B cell (primary cell): ENCODE data around the gene DLG2. TPM values are rescaled to one million over a fixed set of nuclear protein-coding genes. Genes with fewer than 3 reads are reported as not detected.

ENCODE experiments used
- ATAC-seq: fragments of 200-7000 bp; cut with Tn5 transposase; one replicate; pipeline ENCODE4 v1.10.0; 2021; ENCODE audit warnings: low read depth, mild to moderate bottlenecking, moderate number of reproducible peaks, moderate library complexity
- CTCF ChIA-PET: fragments of 350-600 bp; sonication (Branson Sonifier 250); formaldehyde crosslinking; loops from one replicate; lab custom pipeline; 2021; ENCODE audit warnings: antibody characterized with exemption, inconsistent platforms; lab: Charles Lee
- POLR2A ChIA-PET: fragments of 350-600 bp; sonication (Branson Sonifier 250); formaldehyde crosslinking; loops from one replicate; lab custom pipeline; 2021; ENCODE audit warnings: antibody characterized with exemption; lab: Charles Lee
- DNase-seq: peaks from one replicate; pipeline ENCODE4 v3.0.0; 2013
- H2AFZ ChIP-seq: 2 replicates; pipeline ENCODE4 v1.6.1; 2012; ENCODE audit warnings: mild to moderate bottlenecking, low read depth, low read length; ENCODE audit not compliant: insufficient read depth, poor library complexity, severe bottlenecking
- H3K27ac ChIP-seq, 2 donors: 1 replicate in 1 of 2; 2 replicates in 1 of 2; pipeline ENCODE4 v1.5.1; 2012 to 2013; ENCODE audit warnings: low read length in 2 of 2, mild to moderate bottlenecking in 2 of 2, moderate library complexity in 1 of 2
- H3K27me3 ChIP-seq, 4 experiments: fragments of 200-600 bp in 1 of 4; sonication (generic) in 1 of 4; replicated peaks in 1 of 4; 1 replicate in 2 of 4; 2 replicates in 2 of 4; pipeline versions ENCODE4 v1.6.1 to v1.7.0; 2013 to 2016; ENCODE audit warnings: low read length in 3 of 4, mild to moderate bottlenecking in 2 of 4, mixed read lengths in 1 of 4, moderate library complexity in 1 of 4; ENCODE audit not compliant: insufficient read depth in 4 of 4, control insufficient read depth in 3 of 4; ENCODE audit errors: control extremely low read depth in 1 of 4
- H3K36me3 ChIP-seq, 2 experiments: replicated peaks in 1 of 2; 1 replicate in 1 of 2; 2 replicates in 1 of 2; pipeline versions ENCODE4 v1.6.1 to v1.7.1; 2013; ENCODE audit warnings: low read length in 1 of 2; ENCODE audit not compliant: insufficient read depth in 2 of 2, control insufficient read depth in 1 of 2; ENCODE audit errors: control extremely low read depth in 1 of 2, extremely low read depth in 1 of 2
- H3K4me1 ChIP-seq, 2 donors: fragments of 200-600 bp in 1 of 2; sonication (generic) in 1 of 2; 1 replicate in 1 of 2; 2 replicates in 1 of 2; pipeline versions ENCODE4 v1.5.1 to v1.6.1; 2013 to 2017; ENCODE audit warnings: low read length in 2 of 2; ENCODE audit not compliant: control insufficient read depth in 2 of 2, insufficient read depth in 2 of 2
- H3K4me2 ChIP-seq: replicated peaks from 2 replicates; pipeline ENCODE3; 2012; ENCODE audit warnings: mild to moderate bottlenecking, low read depth, low read length; ENCODE audit not compliant: poor library complexity, severe bottlenecking
- H3K4me3 ChIP-seq, 5 experiments: fragments of 200-600 bp in 1 of 5; sonication (generic) in 1 of 5; 1 replicate in 3 of 5; 2 replicates in 2 of 5; pipeline versions ENCODE4 v1.5.1 to v1.7.0; 2011 to 2016; ENCODE audit warnings: low read length in 4 of 5, mild to moderate bottlenecking in 4 of 5, low read depth in 2 of 5, control low read depth in 1 of 5, moderate library complexity in 1 of 5; ENCODE audit not compliant: insufficient read depth in 1 of 5; ENCODE audit errors: control extremely low read depth in 1 of 5, extremely low read depth in 1 of 5
- H3K79me2 ChIP-seq: fragments of 200-600 bp; sonication (generic); one replicate; pipeline ENCODE4 v1.6.0; 2016; ENCODE audit warnings: low read length; ENCODE audit not compliant: control insufficient read depth, insufficient read depth
- H3K9ac ChIP-seq: fragments of 200-600 bp; sonication (generic); 2 replicates; pipeline ENCODE4 v1.6.1; 2017; ENCODE audit warnings: mild to moderate bottlenecking, low read length, moderate library complexity
- H3K9me3 ChIP-seq, 3 donors: one replicate each; pipeline versions ENCODE4 v1.6.1 to v1.7.1; 2013; ENCODE audit warnings: low read length in 2 of 3; ENCODE audit not compliant: control insufficient read depth in 2 of 3, insufficient read depth in 1 of 3; ENCODE audit errors: control extremely low read depth in 1 of 3
- H4K20me1 ChIP-seq: 2 replicates; pipeline ENCODE4 v1.6.0; 2012; ENCODE audit warnings: mild to moderate bottlenecking, low read length; ENCODE audit not compliant: insufficient read depth, control insufficient read depth, poor library complexity, severe bottlenecking
- H3K27ac Mint-ChIP-seq: one replicate; pipeline ENCODE4 v1.8.0; 2021; ENCODE audit warnings: mixed read lengths
- H3K27me3 Mint-ChIP-seq: one replicate; pipeline ENCODE4 v1.8.0; 2021; ENCODE audit warnings: mixed read lengths
- H3K4me1 Mint-ChIP-seq: one replicate; pipeline ENCODE4 v1.8.0; 2021; ENCODE audit warnings: mixed read lengths
- H3K4me3 Mint-ChIP-seq: one replicate; pipeline ENCODE4 v1.8.0; 2021; ENCODE audit warnings: mixed read lengths
- H3K9me3 Mint-ChIP-seq: one replicate; pipeline ENCODE4 v1.8.0; 2022; ENCODE audit warnings: mixed read lengths; ENCODE audit not compliant: insufficient read depth
- CTCF ChIP-seq: fragments of 200-600 bp; IDR thresholded peaks from one replicate; pipeline ENCODE4 v1.8.0; 2022; ENCODE audit warnings: antibody characterized with exemption, mild to moderate bottlenecking
- EZH2 ChIP-seq: IDR thresholded peaks from 2 replicates; pipeline ENCODE4 v1.6.1; 2012; ENCODE audit warnings: borderline replicate concordance, low read depth, mild to moderate bottlenecking, moderate library complexity, low read length; ENCODE audit not compliant: insufficient read depth, poor library complexity, severe bottlenecking
- WGBS: methylation state at CpG from one replicate; pipeline ENCODE4 v1.1.5; 2013; ENCODE audit warnings: missing lambda C conversion rate; ENCODE audit not compliant: insufficient coverage; 5-methylcytosine and 5-hydroxymethylcytosine counted together
- intact Hi-C: fragments of 100-400 bp; cut with micrococcal nuclease; formaldehyde crosslinking; loops from one replicate; pipeline ENCODE4 v1.10.0; 2022
- polyA plus RNA-seq: library from polyadenylated mRNA; depleted of rRNA; stranded (reverse); fragments of >200 nt; gene quantifications from 2 replicates; pipeline ENCODE4 v1.2.3, GENCODE V29; 2012
- total RNA-seq, 2 donors: library from RNA; stranded (reverse); fragments of 120-200 nt in 1 of 2; gene quantifications; 1 replicate in 1 of 2; 2 replicates in 1 of 2; pipeline versions ENCODE4 v1.2.3 to v1.2.4, GENCODE V29; 2013 to 2022

The DLG2 gene
- total and polyA plus RNA-seq, 2 donors (not counting 1 experiment from before 2014, with no cell fraction given) = 0.54 to 5.4 TPM

DNA sequence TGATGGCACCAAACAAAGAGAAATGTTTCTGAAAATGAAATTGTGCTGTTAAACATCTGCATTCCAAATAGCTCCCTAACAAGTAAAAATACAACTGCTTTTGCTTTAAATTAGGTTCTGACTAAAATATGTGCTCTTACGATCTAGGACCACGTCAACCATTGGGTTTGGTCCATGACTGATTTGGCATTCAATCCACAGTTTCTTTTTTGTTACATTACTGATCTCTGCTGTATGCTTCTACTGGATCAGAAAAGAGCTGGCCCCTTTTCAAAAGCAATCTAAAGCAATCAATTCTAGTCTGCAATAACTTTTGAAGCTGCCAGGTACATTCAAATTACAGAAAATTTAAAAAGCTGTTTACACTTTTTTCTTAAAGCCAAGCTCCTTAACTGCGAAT is 1293.9 kb downstream of the DLG2 start:
- no peaks in the 10 kb centered on the region for H3K9me3 ChIP-seq
- H3K4me2 ChIP-seq = no peak overlapping the region
- ChIA-PET POLR2A (no interaction called here), CTCF (no interaction called here)
- Mint-ChIP-seq H3K4me1 (no peaks in the 10 kb centered on the region), H3K9me3 (peaks cover 2% of the 10 kb centered on the region), H3K4me3 (no peak overlapping the region), H3K27ac (no peak overlapping the region), H3K27me3 (no peaks in the 10 kb centered on the region)
- no peaks in the 10 kb centered on the region for H3K79me2 ChIP-seq
- intact Hi-C loops = no loop called here
- H3K4me3 ChIP-seq = no peak overlapping the region
- ATAC-seq = no peak
- no peaks in the 10 kb centered on the region for H3K36me3 ChIP-seq
- H3K27ac ChIP-seq = no peak overlapping the region
- no peak for TF ChIP-seq EZH2
- TF ChIP-seq CTCF = no peak
- no peaks in the 10 kb centered on the region for H3K4me1 ChIP-seq
- H4K20me1 ChIP-seq = no peaks in the 10 kb centered on the region
- DNase-seq = no peak
- no peaks in the 10 kb centered on the region for H3K27me3 ChIP-seq
- 93% methylated on average over 2 of the region's 3 CpGs for WGBS
- H3K9ac ChIP-seq = no peak overlapping the region
- H2AFZ ChIP-seq = no peak overlapping the region

DNA sequence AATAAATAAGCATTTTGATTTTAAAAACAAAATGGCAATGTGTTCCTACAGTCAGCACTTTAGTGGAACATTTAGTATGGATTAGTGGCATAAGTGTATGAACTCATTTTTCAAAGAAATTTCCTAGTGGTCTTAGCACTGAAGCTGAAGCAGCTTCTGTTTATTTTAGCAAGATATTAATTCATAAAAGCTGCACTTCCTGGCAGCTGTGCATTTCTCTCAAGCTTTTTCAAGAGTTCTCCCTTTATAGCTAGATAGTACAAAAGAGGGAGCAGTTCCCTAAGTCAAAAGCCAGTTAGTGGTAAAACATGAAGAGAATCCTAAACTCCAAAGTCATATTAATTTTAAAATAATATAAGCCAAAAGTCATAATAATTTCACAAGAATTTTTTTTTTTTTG is 1304.9 kb downstream of the DLG2 start:
- no peak overlapping the region for H3K4me3 Mint-ChIP-seq
- intact Hi-C loops = no loop called here
- H3K4me1 ChIP-seq = no peaks in the 10 kb centered on the region
- H4K20me1 ChIP-seq = no peaks in the 10 kb centered on the region
- ChIA-PET CTCF (no interaction called here), POLR2A (no interaction called here)
- no peak overlapping the region for H3K4me2 ChIP-seq
- no peak overlapping the region for H3K9ac ChIP-seq
- no peak overlapping the region for H3K27ac ChIP-seq
- H3K9me3 Mint-ChIP-seq = no peaks in the 10 kb centered on the region
- no peaks in the 10 kb centered on the region for H3K4me1 Mint-ChIP-seq
- no peak overlapping the region for H3K27ac Mint-ChIP-seq
- no peaks in the 10 kb centered on the region for H3K27me3 ChIP-seq
- no peaks in the 10 kb centered on the region for H3K79me2 ChIP-seq
- TF ChIP-seq EZH2 (no peak), CTCF (no peak)
- H3K4me3 ChIP-seq = no peak overlapping the region
- no peak for ATAC-seq
- no peaks in the 10 kb centered on the region for H3K9me3 ChIP-seq
- no peak overlapping the region for H2AFZ ChIP-seq
- H3K27me3 Mint-ChIP-seq = no peaks in the 10 kb centered on the region
- H3K36me3 ChIP-seq = no peaks in the 10 kb centered on the region
- DNase-seq = no peak
